ENCODE data around the gene RRP12.

Gene RRP12

DNA sequence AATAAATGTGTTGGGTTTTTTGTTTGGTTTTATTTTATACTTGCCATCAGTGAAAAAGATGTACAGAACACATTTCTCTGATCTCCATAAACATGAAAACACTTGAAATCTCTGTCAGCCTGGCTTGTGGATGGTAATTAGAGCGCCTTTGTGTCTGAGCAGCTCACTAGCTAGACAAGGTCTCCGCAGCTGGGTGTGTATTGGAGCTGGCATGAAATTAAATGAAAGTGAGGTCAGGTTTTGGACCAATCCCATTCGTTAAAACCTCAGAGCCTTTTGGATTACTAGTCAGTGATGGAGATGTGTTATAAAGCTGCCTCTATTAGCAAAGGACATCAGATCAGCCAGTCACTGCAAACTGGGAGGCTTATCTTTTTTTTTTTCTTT, 79.3 kb downstream of the RRP12 start:
- no peak for TF ChIP-seq CTCF (IDR thresholded peaks at IDR 0.05; ENCODE audit: borderline replicate concordance, insufficient read depth, low read depth, low read length)

DNA sequence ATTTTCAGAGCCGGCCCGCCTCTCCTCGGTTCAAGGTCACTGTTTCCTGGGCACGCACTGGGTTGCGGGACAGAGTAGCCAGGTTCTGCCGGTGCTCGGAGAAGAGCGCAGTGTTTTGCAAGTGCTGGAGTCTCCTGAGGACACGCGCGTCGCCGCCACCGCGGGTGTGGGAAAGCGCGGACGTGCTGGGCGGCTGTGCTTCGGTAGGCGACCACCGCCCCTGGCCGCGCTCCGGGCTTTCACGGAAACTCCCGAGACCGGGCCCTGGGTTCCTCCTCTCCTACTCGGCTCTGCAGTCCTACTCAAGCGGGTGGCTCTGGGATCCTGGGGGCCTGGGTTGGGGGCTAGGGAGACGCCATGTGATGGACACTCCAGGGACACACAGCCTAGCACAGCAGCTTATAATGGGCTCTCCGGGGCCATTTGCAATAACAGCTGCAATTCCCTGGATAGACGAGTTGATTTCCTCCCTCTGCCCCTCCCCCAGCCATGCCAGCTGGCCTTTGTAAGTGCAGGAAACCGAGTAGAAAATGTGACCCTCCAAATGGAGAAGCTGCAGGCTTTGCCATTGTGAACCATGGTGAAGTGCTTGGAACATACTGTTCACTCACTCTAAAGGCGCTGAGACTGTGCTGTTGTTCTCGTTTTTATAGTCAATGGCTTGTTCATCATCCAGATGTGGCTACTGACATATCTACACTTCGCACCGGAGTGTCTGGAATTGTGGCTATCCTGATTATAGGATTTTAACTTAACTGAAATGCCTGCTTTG, 79.9 kb downstream of the RRP12 start:
- TF ChIP-seq CTCF (IDR thresholded peaks at IDR 0.05; ENCODE audit: borderline replicate concordance, insufficient read depth, low read depth, low read length): no peak
- peak overlapping the region; percentile 0 for H3K4me3 ChIP-seq (ENCODE audit: low read depth, low read length)

More for the DNA sequence above, 79.3 kb downstream of the RRP12 start:
- no peak overlapping the region for H3K4me3 ChIP-seq (ENCODE audit: low read depth, low read length)

- no peak for TF ChIP-seq CTCF (IDR thresholded peaks at IDR 0.05; ENCODE audit: borderline replicate concordance, insufficient read depth, low read depth, low read length)
- peak overlapping the region; percentile 67 for H3K4me3 ChIP-seq (ENCODE audit: low read depth, low read length)
Measured at GRCh38 chr10:97320480-97321031, 80.6 kb downstream of the RRP12 start.

GRCh38 chr10:97319671-97320479, 81.3 kb downstream of the RRP12 start:
- TF ChIP-seq CTCF (IDR thresholded peaks at IDR 0.05; ENCODE audit: borderline replicate concordance, insufficient read depth, low read depth, low read length): 0 out of 2 replicates have a peak, but pooled peaks have one; percentile 15
- peak overlapping the region; percentile 67 for H3K4me3 ChIP-seq (ENCODE audit: low read depth, low read length)

DNA sequence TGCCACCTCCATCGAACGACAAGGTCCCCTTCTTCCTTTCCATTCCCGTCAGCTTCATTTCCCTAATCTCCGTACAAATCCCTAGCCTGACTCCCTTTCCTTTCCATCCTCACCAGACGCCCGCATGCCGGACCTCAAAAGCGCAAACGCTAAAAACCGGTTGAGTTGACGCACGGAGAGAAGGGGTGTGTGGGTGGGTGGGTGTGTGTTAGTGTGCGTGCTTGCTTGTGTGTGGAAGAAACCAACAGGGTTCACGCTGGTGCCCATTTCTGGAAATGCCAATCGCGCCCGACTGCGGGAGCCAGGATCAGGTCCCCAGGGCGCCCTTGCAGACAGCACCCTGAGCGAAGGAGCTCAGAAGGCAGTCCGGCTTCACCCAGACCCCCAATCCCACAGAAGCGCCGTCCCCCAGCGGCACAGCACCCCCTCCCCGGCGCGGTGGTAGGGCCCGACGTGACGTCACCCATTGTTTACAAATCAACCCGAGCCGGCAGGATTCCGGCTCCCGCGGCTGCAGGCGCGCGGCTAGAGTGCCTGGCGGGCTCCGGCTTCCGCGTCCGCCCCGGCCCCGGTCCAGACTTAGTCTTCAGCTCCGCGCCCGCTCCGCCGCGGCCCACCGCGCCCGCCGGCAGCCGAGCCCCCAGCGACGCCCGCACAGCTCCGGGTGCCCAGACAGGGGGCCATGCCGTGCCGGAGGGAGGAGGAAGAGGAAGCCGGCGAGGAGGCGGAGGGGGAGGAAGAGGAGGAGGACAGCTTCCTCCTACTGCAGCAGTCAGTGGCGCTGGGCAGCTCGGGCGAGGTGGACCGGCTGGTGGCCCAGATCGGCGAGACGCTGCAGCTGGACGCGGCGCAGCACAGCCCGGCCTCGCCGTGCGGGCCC, 82.1 kb downstream of the RRP12 start, which contains the start of gene FRAT1:
Gene FRAT1, plus strand, starts transcription at position 500 of the 880 bp plus-strand sequence. Its CDS starts 183 bp downstream, at position 683.
- TF ChIP-seq CTCF (IDR thresholded peaks at IDR 0.05; ENCODE audit: borderline replicate concordance, insufficient read depth, low read depth, low read length): no peak
- H3K4me3 ChIP-seq (ENCODE audit: low read depth, low read length): peak within 1 kb of the TSS; percentile 67

DNA sequence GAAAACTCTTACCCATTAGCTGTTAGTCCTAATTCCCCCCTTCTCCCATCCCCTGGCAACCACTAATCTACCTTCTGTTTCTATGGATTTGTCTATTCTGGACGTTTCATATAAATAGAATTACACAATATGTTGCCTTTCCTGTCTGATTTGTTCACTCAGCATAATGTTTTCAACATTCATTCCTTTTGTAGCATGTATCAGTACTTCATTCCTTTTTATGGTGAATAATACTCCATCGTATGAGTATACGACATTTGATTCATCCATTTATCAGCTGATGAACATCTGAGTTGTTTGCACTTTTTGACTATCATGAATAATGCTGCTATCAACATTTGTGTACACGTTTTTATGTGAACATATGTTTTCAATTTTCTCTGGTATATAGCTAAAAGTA, 86.5 kb downstream of the RRP12 start:
- no peak overlapping the region for H3K4me3 ChIP-seq (ENCODE audit: low read depth, low read length)
- no peak for TF ChIP-seq CTCF (IDR thresholded peaks at IDR 0.05; ENCODE audit: borderline replicate concordance, insufficient read depth, low read depth, low read length)
